Stimulated activated CD4-positive, alpha-beta T cell treated with anti-CD3 and anti-CD28 coated beads, Interleukin-15, amount 100 ng/mL, for 48 hours (primary cell): ENCODE data around the gene NOTCH1.
A peak's percentile ranks its signal among the peaks of the same experiment; 100 is the strongest.

ENCODE experiments used
- DNase-seq, 2 donors: peaks; one replicate each; pipeline ENCODE4 v3.0.0-alpha.2; 2020; ENCODE audit warnings: low read depth in 2 of 2

NOTCH1 gene

DNA sequence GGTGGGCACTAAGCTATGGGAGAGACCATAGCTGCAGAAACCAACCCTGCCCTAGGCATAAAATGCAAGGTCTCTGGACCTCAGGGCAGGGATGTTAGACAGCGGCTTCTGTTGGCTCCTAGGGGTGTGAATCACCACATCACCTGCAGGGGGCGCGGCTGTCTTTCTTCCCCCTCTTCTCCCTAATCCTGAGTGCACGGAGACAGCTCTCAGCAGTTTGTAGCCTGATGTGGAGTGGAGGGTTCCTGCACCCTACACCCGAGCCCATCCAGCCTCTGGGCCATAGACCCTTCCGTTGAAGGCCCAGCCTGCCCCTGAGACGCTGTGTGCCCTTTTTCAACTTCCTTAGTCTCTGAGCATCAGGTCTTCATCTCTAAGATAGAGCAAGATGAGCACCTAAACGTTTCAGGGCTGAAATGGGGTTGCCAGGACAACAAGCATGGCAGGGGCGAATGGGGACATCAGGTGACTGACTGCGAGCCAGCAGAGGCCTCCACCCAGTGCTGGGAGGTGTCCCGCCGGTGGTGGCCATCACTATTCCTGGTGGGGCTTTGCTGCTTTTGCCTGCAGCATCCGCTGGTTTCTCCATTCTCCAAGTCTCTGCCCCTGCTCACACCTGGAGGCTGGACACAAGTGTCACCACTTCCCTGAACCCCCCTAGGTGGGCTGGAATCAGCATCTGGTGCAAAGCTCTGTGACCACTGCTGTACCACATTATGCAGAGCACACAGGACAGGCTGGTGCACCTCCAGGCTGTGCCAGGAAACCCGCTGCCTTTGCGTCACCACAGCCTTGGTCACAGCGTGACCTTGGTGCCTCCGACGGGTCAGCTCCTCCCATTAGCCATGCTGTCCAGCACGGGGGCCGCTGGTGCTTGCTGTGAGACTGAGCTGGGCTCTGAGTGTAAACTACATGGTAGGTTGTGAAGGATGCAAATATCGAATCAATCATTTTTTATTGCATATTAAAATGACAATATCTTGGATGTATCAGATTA, 60.5 kb downstream of the NOTCH1 start:
- DNase-seq = peak; percentile 72 to 76

DNA sequence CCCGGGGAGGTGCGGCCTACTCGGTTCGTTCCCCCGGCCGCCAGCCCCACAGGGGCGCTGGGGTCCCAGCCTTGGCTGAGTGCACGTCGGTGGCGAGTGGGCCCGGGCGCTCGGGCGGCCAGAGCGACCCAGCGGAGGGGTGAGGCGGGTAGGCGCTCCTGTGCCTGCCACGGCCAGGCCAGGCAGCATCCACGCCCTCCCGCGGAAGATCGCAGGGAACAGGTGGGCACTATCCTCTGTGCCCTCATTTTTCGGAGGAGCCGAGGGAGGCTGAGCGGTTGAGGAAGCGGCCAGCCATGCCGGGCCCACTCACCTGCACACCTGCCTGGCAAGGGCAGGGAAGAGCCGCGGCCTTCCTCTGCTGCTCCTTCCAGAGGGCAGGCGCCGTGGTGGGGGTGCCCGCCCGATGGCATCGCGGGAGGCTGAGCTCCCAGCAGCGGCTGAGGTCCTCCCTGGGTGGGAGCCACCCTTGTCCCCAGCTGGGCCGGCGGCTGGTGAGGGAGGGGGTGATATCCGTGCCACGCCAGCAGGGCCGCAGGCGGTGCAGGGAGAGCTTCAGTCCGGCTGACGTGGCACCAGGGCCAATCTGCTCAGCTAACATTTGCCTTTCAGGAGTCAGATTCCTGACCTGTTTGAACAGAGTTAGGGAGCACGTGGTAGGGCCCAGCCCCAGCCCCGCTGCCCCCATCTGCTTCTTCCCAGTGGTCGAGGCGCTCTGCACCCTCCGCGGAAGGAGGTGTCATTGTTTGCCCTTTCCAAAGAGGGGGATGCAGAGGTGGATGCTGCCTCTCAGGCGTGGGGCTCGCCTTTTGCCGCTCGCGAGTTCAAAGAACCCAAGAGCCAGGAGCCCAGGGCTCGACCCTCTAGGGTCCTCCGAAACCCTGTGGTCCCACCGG, 61.4 kb downstream of the NOTCH1 start:
- DNase-seq = no peak

DNA sequence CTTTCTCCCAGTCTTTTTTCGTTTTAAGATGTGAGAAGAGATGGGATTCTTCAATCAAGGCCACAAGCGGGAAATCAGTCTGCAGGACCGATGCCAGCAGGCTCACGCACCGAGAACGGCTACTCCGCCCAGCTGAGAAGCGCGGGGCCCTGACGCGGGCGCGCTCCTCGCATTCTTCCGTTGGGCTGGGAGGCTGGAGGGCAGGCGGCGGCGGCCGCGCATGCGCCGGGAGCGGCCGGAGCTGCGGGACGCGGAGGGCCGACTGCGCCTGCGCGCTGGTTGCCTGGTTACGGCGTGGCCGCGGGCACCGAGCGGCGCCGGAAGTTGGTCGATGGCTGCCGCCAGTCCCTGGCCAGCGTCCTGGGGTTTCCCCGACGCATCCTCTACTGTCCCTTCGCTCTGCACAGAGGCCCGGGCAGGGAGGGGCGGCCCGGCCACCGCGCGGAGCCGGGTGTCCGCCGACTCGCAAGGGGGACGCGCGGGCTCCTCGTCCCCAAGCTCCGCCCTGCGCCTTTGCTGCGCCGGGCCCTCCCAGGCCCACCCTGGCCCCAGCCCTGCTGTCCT, 62.2 kb downstream of the NOTCH1 start:
- peak; percentile 87 to 92 for DNase-seq

DNA sequence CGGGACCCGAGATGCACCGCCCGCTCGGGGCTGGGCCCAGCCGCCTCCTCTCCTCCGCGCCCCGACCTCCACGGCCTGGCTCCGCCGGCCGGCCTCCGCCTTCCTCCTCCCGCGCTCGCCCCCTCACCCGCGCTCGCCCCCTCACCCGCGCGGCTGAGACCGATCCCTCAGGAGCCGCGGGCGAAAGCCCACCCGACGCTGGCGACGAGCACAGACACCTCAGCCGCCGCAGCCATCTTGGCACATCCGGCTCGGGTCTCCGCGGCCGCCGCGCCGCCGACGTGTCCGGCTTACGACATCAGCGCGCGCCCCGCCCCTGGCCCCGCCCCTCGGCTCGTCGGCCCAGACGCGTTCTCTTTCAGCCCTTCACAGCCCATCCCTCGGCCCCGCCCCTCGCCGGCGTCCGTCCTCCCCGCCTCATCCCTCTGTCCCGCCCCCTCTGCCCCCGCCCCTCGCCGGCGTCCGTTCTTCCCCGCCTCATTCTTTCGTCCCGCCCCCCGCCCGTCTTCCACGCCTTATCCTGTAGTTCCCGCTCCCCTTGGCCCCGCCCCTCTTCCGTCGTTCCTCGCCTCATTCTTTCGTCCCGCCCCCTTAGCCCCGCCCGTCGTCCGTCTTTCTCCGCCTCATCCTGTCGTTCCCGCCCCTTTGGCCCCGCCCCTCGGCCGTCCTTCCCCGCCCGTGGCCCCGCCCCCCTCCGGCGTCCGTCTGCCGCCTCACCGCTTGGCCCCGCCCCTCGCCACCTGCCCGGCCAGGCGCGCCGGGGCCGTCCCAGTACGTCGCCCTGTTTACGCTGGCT, 62.9 kb downstream of the NOTCH1 start, which contains the start of gene SEC16A:
TSS of gene SEC16A (minus strand) at position 248 of the 796 bp plus-strand sequence. CDS start 5,425 bp downstream, outside the sequence.
- DNase-seq = peak; percentile 100

DNA sequence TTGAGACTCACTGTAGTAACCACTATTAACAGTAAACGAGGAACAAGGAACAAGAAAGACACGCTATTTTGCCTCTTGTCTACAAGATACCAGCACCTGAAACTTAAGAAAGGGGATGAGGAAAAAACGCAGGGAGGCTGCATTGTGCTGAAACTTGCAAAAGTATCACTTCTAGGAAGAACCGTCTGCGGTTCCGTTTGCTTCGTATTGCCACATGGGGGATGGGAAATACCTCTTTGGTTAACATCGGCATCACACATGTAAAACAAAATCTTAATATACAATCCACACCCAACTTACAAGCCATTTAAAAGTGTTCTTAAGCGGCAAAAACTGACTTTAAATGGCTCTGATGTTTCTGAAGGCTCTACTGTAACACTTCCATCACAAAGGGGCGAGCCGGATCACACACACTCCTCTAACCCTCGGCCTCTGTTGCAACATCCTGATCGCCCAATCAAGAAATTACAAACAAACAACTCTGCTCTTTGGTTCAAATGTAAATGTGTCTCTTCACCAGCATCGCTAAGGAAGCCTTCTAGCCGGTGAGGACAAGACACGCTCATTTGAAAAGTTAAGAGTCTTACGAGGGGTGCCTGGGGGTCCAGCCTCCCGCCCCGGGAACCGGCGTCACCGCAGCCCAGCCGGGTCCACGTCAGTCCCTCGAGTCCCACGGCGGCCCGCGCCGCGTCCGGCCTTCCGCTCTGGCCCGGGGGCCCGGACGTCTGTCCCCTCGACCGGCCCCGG, 63.6 kb downstream of the NOTCH1 start:
- no peak for DNase-seq

DNA sequence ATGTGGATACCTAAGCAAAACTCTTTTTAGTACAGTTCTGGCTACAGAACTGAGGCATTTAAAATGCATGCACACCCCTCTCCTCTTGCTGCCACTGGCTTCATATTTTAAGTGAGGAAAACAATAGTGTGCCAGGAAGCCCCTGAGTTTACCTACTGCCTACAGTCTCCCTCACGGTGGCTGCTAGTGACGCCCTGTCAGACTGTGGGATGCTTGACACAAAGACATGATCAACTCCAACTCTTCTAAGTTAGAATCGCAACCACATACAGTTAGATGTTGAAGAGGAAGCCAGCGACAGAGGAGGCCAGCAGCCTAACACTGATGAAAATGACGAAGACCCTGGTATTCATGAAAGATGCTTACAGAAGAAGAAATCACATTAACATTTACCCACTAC, 64.3 kb downstream of the NOTCH1 start:
- DNase-seq = no peak

DNA sequence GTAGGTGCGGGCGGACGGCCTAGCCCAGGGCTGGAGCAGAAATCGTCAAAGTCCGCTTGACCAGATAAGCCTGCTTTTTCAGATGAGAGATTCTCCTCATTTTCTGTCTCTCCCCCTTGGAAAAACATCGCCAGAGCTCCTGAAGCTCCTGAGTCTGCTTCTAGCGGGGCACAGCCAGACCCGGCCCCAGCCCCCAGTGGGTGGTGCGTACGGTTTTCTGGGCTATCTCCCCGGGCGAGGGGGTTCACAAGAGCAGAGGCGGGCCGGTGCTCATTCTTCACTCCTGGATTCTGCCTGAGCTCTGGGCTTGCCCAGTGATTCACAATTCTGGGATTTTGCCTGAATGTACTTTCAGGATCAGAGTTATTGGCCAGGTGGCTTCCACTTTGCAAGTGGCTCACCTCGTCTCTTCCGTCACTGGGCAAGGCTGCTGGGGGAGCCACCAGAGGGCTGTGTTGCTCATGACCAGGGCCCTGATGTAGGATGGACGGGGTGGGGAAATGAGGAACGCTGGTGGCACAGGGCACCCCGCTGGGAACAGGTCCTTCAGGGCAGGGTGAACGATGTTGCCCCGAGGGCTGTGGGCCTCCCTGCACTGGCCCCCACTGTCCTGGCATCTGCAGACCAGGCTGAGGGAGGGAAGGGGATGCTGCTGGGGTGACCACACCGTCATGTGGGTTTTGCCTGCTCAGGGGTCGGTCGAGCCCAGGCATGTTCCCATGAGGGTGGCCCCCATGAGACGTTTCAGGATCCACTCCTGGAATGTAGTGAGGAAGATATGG, 69.3 kb downstream of the NOTCH1 start:
- no peak for DNase-seq

DNA sequence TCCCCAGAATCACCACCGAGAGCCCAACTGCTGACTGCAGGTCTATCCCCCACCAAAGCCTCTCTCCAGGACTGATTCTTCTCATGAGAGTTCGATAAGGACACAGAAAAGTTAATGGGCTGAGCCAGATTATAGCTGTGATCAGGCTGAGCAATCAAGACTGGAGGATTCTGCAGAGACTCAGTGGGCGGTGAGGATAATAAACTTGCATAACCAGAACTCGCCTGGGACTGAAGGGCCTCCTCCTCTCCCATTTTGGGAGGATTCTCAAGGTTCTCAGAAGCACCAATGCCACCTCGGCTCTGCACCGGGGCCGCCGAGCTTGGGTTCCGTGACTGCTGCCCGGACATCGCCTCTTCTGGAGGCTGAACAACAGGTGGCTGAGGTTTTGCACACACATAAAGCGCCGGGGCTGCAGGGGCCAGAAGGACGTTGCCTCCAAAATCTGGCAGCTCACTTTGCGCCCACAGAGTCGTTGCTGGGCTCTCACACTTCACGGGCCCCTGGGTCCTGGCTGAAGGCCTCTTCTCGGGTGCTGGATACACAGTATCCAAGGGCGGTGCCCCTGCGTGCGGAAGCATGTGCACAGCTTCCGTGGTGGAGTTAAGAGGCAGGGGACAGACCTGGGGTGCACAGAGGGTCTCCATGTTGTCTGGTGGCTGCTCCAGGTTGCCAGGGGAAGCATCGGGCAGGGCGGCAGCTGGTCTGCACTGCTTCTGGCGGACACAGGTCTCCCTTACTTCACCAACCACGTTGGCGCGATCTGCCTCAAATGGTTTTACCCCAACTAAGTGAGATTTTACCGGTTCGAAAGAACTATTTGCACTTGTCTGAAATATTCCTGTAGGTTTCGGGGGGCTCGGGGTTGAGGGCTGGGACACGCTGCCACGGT, 70.6 kb downstream of the NOTCH1 start:
- no peak for DNase-seq

DNA sequence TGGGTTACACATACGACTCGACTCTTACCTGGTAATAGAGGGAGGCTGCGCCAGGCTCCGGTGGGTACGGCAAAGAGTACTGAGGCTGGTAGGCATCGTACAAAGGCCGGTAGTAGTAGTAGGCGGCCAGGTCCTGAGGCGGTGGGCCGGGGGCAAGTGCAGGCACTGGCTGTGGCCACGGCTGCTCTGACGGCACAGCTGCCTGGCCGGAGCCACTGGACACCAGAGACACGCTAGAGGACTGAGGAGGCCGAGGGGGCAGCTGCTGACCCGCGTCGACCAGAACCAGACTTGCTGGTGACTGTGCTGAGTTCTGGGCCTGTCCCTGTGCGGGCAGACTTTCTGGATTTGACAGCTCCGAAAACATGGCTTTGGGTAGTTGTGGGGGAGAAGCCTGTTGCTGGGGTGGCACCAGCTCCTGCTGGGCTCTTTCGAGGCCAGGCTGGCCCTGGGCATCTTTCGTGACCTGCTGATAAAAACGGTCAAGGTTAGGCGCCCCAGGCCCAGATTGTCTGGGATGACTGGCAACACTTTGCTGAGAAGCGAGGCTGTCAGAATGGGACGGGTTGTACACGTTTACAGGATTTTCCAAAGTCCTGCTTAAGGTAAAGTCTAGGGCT, 71.7 kb downstream of the NOTCH1 start:
- no peak for DNase-seq

DNA sequence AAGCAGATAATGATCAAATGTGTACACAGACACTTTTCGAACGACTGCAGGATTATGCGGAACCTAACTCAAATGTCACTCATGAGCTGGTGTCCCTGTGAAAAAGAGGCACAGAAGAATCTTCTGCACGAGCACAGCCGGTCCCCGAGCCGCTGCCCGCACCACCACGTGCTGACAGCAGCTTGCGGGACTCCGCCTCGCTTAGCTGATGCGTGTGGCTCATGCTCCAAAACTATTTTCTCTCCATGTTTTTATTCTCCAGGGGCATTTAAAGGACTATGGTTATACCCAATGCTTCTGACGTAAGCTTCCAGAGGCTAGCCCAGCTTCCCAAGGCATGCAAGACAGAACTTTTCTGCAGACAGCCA, 72.5 kb downstream of the NOTCH1 start:
- no peak for DNase-seq

DNA sequence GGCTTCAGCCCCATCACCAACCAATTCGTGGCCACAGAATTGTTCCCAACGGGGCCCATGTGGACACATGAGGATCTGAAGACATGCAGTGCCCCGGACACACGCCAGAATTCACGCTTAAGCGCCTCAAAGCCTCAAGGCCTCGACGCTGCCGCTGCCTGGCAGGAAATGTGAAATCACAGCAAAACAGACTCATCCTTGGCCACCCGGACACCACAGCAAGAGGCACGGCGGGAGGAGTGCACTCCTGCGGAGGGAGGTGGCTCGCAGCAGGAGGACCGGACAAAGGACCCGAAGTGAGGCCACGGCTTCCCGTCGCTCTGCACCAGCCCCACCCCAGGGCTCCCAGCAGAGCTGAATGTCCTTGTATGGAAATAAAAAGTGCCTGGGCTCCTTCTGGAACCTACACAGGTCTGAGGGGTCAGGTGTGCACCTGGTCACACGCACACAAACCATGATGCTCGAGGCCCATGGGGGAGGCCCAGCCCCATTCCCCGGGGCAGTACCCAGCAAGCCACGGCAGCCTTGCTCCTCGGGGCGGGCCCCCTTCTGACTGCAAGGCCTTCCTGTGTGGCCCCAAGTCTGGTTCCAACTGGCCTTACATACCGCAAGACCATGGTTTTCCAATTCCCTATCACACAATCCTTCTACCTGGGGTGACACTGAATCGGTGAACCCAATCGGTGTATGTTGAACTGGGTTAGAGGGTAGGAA, 73.1 kb downstream of the NOTCH1 start:
- no peak for DNase-seq

DNA sequence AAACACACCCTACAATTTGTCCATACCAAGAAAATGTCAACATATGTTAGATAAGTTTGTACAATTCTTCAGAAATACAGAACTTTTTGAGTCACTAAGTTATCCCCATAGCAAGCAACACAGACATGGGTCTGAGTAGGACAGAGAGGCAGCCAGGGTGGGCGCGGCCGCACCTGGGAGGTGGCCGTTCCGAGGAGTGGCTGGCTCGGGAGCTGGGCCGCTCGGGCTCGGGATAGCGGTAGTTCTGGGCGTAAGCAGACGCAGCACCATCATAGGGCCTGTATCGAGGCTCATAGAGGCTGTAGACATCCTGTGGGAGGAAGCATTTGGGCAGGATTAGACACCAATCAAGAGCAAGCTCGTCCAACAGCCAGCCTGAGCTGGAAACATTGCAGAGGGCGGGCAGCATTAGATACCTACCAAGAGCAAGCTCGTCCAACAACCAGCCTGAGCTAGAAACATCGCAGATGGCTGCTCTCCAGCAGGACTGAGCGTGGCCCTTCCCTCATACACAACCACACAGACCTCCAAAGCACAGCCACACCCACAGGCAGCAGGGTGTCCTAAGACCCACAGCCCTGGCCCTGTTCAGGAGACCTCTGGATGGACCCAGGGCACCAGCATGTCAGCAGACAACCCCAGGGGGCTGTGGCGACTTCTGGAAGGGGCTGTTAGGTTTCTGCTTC, 73.9 kb downstream of the NOTCH1 start:
- no peak for DNase-seq

DNA sequence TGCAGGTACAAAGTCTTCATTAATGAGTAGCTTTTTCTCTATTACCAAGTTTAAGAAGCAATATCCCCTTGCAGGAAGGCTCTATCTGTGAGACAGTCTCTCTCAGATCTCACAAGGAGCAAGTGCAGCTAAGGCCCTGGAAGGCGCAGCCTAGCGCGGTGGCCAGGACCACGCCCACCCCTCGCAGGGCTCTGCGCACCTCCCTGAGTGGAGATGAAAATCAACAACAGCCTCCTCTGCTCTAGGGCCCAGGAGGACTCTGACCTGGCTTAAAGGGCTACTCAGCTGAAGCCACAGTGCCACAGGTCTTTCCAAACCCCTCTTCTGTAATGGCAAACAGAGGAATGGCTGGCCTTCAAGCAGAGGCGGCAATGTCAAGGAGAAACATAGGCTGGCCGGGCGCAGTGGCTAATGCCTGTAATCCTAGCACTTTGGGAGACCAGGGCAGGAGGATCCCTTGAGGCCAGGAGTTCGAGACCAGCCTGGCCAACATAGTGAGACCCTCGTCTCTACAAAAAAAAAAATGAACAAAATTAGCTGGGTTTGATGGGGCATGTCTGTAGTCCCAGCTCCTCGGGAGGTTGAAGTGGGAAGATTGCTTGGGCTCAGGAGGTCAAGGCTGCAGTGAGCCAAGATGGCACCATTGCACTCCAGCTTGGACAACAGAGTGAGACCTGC, 74.9 kb downstream of the NOTCH1 start:
- DNase-seq = no peak

DNA sequence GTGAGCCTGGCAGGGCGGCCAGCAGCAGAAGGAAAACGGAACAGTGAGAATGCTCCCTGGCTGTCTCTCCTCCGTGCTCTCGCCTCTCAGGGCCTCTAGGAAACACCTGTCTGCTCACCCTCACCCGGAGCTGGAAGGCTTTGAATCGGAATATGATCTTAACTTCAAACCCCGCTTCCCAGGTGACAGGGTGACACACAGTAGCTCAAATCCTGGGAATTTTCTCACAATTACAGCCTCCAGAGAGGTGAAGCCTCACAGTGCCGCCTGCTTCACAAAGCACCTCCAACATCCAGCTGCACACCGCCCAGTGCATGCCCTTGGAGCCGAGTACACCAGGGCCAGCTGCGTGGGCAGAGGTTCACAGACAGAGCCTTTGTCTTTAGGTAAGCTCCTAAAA, 75.5 kb downstream of the NOTCH1 start:
- no peak for DNase-seq

DNA sequence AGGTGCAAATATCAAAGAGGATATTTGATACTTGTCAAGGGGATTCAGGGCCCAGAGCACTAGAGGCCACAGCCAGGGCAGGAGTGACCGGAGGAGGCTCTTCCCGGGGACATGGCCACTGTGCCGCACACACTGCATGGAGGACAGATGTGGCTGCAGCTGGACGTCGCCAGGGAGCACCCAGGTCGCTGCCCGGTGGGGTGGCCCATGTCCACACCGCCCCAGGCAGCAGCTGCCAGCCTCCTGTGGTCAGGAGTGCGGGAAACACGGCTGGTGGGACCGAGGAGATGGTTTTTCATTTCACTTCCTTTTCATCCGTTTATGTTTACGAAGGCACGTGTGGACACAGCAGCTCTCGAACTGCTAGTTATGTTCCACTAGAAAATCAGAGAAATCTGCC, 78.1 kb downstream of the NOTCH1 start:
- DNase-seq = no peak

DNA sequence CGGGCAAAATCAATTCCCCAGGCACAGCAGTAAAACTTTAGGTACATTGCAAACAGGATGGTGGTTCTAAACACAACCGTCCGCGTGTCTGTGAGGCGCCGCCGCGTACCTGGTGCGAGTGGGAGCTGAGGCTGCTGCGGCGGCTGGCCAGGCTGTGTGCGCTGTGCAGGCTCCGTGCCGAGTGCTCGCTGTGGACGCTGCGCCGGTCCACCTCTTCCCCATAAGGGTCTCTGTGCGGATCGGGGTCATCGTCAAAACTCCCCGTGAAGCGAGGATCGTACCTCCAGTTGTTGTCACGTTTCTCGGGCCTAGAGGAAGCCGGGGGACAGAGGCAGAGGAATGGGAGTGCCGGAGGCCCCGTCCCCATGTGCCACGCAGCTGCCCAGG, 79.7 kb downstream of the NOTCH1 start:
- no peak for DNase-seq
